ENCODE data around the gene ZNF680.
A peak's percentile ranks its signal among the peaks of the same experiment; 100 is the strongest.

The ZNF680 gene

GRCh38 chr7:64603271-64603670 is 40.4 kb upstream of the ZNF680 start:
- TF ChIP-seq CTCF (IDR thresholded peaks at IDR 0.05; ENCODE audit: low read length, missing control alignments): no peak
- no peak for DNase-seq (ENCODE audit: low read depth)
- H3K4me3 ChIP-seq (replicated peaks; ENCODE audit: low read depth, low read length): no peak overlapping the region

DNA sequence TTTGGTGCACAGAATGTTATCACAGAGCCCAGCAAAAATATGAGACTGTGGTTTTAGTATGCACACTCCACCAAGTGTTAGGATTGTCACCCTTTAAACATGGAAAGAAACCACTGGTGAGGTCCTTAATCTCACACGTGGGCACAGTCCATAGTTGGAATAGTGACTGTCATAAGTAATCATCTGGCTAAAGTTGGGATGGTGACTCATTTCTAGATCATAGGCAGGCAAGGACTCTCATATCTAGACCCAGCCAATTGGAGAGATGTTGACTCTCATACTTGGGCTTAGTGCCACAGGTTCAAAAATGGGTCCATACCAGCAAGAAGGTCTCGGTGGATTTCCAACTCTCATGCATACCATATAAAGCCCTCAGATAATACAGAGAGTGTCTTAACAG is 39.6 kb upstream of the ZNF680 start:
- H3K4me3 ChIP-seq (replicated peaks; ENCODE audit: low read depth, low read length): no peak overlapping the region
- TF ChIP-seq CTCF (IDR thresholded peaks at IDR 0.05; ENCODE audit: low read length, missing control alignments): no peak
- peak; percentile 29 for DNase-seq (ENCODE audit: low read depth)

- DNase-seq (ENCODE audit: low read depth): peak; percentile 23
- no peak for TF ChIP-seq CTCF (IDR thresholded peaks at IDR 0.05; ENCODE audit: low read length, missing control alignments)
- H3K4me3 ChIP-seq (replicated peaks; ENCODE audit: low read depth, low read length): no peak overlapping the region
Measured at GRCh38 chr7:64602086-64602485, 39.2 kb upstream of the ZNF680 start.

DNA sequence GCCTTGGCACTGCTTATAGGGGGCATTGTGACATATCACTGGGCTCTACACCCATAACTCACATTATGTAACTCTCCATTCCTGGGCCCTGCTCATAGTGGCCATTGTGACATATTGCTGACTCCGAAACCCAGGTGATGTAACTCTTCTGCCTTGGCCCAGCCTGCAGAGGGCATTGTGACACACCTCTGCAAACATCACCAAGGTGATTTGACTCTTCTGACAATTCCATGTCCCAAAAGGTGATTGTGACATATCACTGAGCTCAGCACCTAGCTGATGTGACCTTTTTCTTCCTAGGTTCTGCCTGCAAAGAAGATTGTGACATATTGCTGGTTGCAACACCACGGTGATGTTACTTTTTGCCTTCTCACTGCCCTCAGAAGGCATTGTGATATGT is 36.5 kb upstream of the ZNF680 start:
- H3K4me3 ChIP-seq (replicated peaks; ENCODE audit: low read depth, low read length): no peak overlapping the region
- DNase-seq (ENCODE audit: low read depth): no peak
- TF ChIP-seq CTCF (IDR thresholded peaks at IDR 0.05; ENCODE audit: low read length, missing control alignments): no peak

DNA sequence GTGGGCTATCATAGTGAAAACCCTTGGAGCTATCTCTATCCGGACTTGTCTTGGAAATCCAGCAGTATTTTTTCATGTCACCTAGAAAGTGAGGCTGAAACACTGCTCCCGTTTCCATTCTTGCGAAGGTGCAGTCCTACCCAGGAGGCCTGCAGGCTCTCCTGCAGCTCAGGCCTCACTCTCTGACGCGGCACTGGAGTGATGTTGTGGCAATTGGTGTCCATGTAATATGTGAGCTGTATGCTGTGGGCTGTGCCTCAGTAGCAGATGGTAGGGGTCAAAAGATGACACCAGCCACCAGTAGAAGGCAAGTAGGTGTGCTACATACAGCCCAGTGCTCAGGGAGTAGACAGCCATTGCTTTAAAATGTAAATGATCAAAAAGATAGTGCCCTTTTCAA is 28.1 kb upstream of the ZNF680 start:
- no peak for DNase-seq (ENCODE audit: low read depth)
- H3K4me3 ChIP-seq (replicated peaks; ENCODE audit: low read depth, low read length): no peak overlapping the region
- no peak for TF ChIP-seq CTCF (IDR thresholded peaks at IDR 0.05; ENCODE audit: low read length, missing control alignments)

DNA sequence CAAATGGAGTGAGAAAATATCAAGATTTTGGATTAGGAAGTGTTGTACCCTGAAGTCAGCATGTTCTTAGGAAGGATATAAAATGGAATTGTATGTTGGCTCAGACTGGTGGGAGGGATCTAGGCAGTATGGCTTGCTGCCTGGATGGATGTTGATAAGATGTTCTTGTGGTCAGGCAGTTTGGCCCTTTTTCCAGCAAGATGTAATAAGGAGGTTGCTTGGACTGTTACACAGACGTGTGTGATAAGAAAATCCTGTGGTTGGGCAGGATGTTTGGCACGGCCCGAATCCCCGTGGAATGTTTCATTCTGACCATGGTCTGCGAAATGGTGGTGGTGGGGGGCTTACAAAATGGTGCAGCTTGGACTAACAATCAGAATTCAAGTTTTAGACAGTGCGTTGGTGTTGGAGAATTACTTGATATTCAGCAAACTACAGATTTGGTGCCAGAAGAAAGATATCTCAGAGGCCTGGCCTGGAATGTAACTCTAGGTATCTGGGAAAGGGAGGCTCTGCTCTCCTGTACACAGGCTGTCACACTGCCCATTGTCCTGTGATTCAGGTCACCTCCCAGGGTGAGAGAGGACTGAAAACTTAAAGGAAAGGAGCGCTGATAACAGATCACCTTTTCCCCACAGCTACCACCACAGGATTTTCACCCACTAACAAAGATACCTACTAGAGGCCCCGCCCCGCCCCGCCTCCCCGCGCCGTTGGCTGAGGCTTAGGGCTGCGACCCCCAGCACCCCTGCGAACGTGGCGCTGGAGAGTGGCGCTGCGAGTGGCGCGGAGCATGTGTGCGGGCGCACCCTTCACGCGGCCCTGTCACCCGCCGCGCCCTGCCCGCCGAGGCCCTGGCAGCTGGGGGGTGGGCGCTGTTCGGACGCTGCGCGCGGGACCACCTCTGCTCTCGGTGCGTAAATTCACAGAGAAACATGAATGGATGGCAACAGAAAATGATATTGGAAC is 19.3 kb upstream of the ZNF680 start:
- no peak for TF ChIP-seq CTCF (IDR thresholded peaks at IDR 0.05; ENCODE audit: low read length, missing control alignments)

DNA sequence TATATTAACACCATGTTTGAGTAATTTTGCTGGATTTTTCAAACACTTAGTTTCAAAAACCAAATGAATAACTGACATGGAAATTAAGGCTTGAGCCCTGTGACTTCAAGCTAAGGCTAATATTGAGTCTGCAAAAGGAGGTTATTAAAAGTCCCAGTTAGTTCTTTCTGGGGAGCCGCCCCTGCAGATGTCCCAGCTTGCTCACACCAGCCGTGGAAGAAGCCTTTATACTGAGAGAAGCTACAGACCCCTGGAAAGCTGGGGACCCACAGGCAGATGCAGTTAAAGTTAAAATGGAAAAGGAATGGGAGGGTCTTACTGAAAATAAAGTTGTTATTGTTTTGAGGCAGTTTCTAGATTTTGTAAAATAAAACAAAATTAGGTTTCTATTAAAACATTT is 18.5 kb upstream of the ZNF680 start:
- no peak for DNase-seq (ENCODE audit: low read depth)
- no peak overlapping the region for H3K4me3 ChIP-seq (replicated peaks; ENCODE audit: low read depth, low read length)
- no peak for TF ChIP-seq CTCF (IDR thresholded peaks at IDR 0.05; ENCODE audit: low read length, missing control alignments)

More for the DNA sequence above, 19.3 kb upstream of the ZNF680 start:
- peak; percentile 97 for DNase-seq (ENCODE audit: low read depth)
- H3K4me3 ChIP-seq (replicated peaks; ENCODE audit: low read depth, low read length): no peak overlapping the region
